Neutrophil (primary cell): ENCODE results near the gene SKAP1.

Source experiments
- H3K27ac ChIP-seq: fragments of 200-600 bp; sonication (generic); 2 replicates; pipeline ENCODE4 v1.5.1; 2016; ENCODE audit warnings: mild to moderate bottlenecking, moderate library complexity
- H3K27me3 ChIP-seq: fragments of 200-600 bp; sonication (generic); 2 replicates; pipeline ENCODE4 v1.6.0; 2016; ENCODE audit warnings: mild to moderate bottlenecking
- H3K36me3 ChIP-seq: fragments of 200-600 bp; sonication (generic); 2 replicates; pipeline ENCODE4 v1.5.1; 2017
- H3K4me1 ChIP-seq, 2 experiments: fragments of 200-600 bp in 1 of 2; sonication (generic) in 1 of 2; 1 replicate in 1 of 2; 2 replicates in 1 of 2; pipeline versions ENCODE4 v1.5.1 to v1.6.1; 2013 to 2016; ENCODE audit warnings: low read depth in 1 of 2, low read length in 1 of 2, mild to moderate bottlenecking in 1 of 2, moderate library complexity in 1 of 2; ENCODE audit not compliant: control insufficient read depth in 1 of 2, insufficient read depth in 1 of 2
- H3K4me3 ChIP-seq, 2 experiments: fragments of 200-600 bp in 1 of 2; sonication (generic) in 1 of 2; 1 replicate in 1 of 2; 2 replicates in 1 of 2; pipeline ENCODE4 v1.5.1; 2013 to 2016; ENCODE audit warnings: low read depth in 1 of 2, low read length in 1 of 2, mild to moderate bottlenecking in 1 of 2, moderate library complexity in 1 of 2
- H3K9me3 ChIP-seq: fragments of 200-600 bp; sonication (generic); 2 replicates; pipeline ENCODE4 v1.5.1; 2016
- CTCF ChIP-seq: fragments of 200-600 bp; sonication (generic); IDR thresholded peaks from 2 replicates; pipeline ENCODE4 v1.5.1; 2016; ENCODE audit warnings: antibody characterized with exemption

The SKAP1 gene

GRCh38 chr17:48276776-48277175 lies 153.2 kb downstream of the SKAP1 start:
- no peaks in the 10 kb centered on the region for H3K36me3 ChIP-seq
- H3K9me3 ChIP-seq = no peaks in the 10 kb centered on the region
- H3K27ac ChIP-seq = no peak overlapping the region
- H3K4me3 ChIP-seq = no peak overlapping the region
- TF ChIP-seq CTCF = no peak
- H3K4me1 ChIP-seq = no peaks in the 10 kb centered on the region
- peaks cover 33% of the 10 kb centered on the region for H3K27me3 ChIP-seq

GRCh38 chr17:48270899-48271298 lies 159.1 kb downstream of the SKAP1 start:
- Histone ChIP-seq H3K9me3 (no peaks in the 10 kb centered on the region), H3K4me1 (no peaks in the 10 kb centered on the region), H3K27me3 (peaks cover 34% of the 10 kb centered on the region), H3K4me3 (no peak overlapping the region), H3K36me3 (no peaks in the 10 kb centered on the region), H3K27ac (no peak overlapping the region)
- TF ChIP-seq CTCF = no peak

- Histone ChIP-seq H3K4me1 (no peaks in the 10 kb centered on the region), H3K9me3 (no peaks in the 10 kb centered on the region)
- no peak for TF ChIP-seq CTCF
Observed at GRCh38 chr17:48269209-48269608, 160.8 kb downstream of the SKAP1 start.

GRCh38 chr17:48263731-48264035 lies 166.3 kb downstream of the SKAP1 start:
- Histone ChIP-seq H3K36me3 (no peaks in the 10 kb centered on the region), H3K27me3 (peaks cover 54% of the 10 kb centered on the region), H3K27ac (no peak overlapping the region), H3K4me3 (no peak overlapping the region), H3K4me1 (no peaks in the 10 kb centered on the region), H3K9me3 (no peaks in the 10 kb centered on the region)
- no peak for TF ChIP-seq CTCF

More at GRCh38 chr17:48269209-48269608, 160.8 kb downstream of the SKAP1 start:
- H3K36me3 ChIP-seq = no peaks in the 10 kb centered on the region
- no peak overlapping the region for H3K27ac ChIP-seq
- peaks cover 36% of the 10 kb centered on the region for H3K27me3 ChIP-seq
- no peak overlapping the region for H3K4me3 ChIP-seq

- Histone ChIP-seq H3K4me3 (no peak overlapping the region), H3K36me3 (no peaks in the 10 kb centered on the region), H3K9me3 (no peaks in the 10 kb centered on the region), H3K27me3 (peaks cover 54% of the 10 kb centered on the region), H3K4me1 (no peaks in the 10 kb centered on the region), H3K27ac (no peak overlapping the region)
- TF ChIP-seq CTCF = no peak
Observed at GRCh38 chr17:48262982-48263730, 166.9 kb downstream of the SKAP1 start.
